T-cell (primary cell): ENCODE measurements around the gene SRF. TPM values are rescaled to one million over a fixed set of nuclear protein-coding genes. Genes with fewer than 3 reads are reported as not detected.

Experiments used
- ATAC-seq, 4 experiments: fragments of 200-7000 bp in 3 of 4; fragments of 150-1000 bp in 1 of 4; cut with Tn5 transposase; replicated peaks in 1 of 4; 1 replicate in 3 of 4; 2 replicates in 1 of 4; pipeline ENCODE4 v1.10.0; 2021; ENCODE audit warnings: moderate library complexity in 3 of 4, mild to moderate bottlenecking in 2 of 4, moderate number of reproducible peaks in 1 of 4
- CTCF ChIA-PET, 2 donors: fragments of 300-600 bp; sonication (Branson Sonifier 250); formaldehyde crosslinking; loops; one replicate each; lab custom pipeline; 2022; ENCODE audit warnings: antibody characterized with exemption in 2 of 2; lab: Charles Lee
- POLR2A ChIA-PET, 2 donors: fragments of 300-600 bp; sonication (Branson Sonifier 250); formaldehyde crosslinking; loops; one replicate each; lab custom pipeline; 2022; ENCODE audit warnings: antibody characterized with exemption in 2 of 2; lab: Charles Lee
- DNase-seq, 35 experiments: peaks; one replicate each; pipeline versions ENCODE4 v3.0.0 to v3.0.0-alpha.2; 2013 to 2023
- H3K27ac ChIP-seq: one replicate; pipeline ENCODE4 v1.5.1; 2013; ENCODE audit warnings: low read length
- H3K27me3 ChIP-seq, 2 experiments: replicated peaks in 1 of 2; 1 replicate in 1 of 2; 2 replicates in 1 of 2; pipeline versions ENCODE4 v1.6.1 to v1.7.0; 2013; ENCODE audit warnings: low read length in 1 of 2, mixed read lengths in 1 of 2; ENCODE audit not compliant: control insufficient read depth in 2 of 2, insufficient read depth in 2 of 2; ENCODE audit errors: extremely low read depth in 1 of 2
- H3K36me3 ChIP-seq, 2 donors: 1 replicate in 1 of 2; 2 replicates in 1 of 2; pipeline versions ENCODE4 v1.6.1 to v1.7.0; 2013; ENCODE audit warnings: low read length in 1 of 2; ENCODE audit not compliant: control insufficient read depth in 2 of 2, insufficient read depth in 1 of 2; ENCODE audit errors: extremely low read depth in 1 of 2
- H3K4me1 ChIP-seq, 2 experiments: 1 replicate in 1 of 2; 2 replicates in 1 of 2; pipeline versions ENCODE4 v1.6.1 to v1.7.0; 2013; ENCODE audit warnings: low read length in 2 of 2, mixed read lengths in 1 of 2; ENCODE audit not compliant: insufficient read depth in 2 of 2, control insufficient read depth in 1 of 2; ENCODE audit errors: extremely low read depth in 1 of 2
- H3K4me3 ChIP-seq, 2 donors: 1 replicate in 1 of 2; 2 replicates in 1 of 2; pipeline versions ENCODE4 v1.5.1 to v1.7.0; 2013; ENCODE audit warnings: mild to moderate bottlenecking in 2 of 2, low read length in 1 of 2, moderate library complexity in 1 of 2; ENCODE audit not compliant: control insufficient read depth in 1 of 2; ENCODE audit errors: extremely low read depth in 1 of 2
- H3K9me3 ChIP-seq: 2 replicates; pipeline ENCODE4 v1.7.0; 2013
- H3K27ac Mint-ChIP-seq, 2 donors: one replicate each; pipeline ENCODE4 v1.8.0; 2020 to 2021; ENCODE audit warnings: mild to moderate bottlenecking in 2 of 2, mixed read lengths in 2 of 2
- H3K27me3 Mint-ChIP-seq, 2 donors: one replicate each; pipeline ENCODE4 v1.8.0; 2021 to 2022; ENCODE audit warnings: mixed read lengths in 2 of 2
- H3K36me3 Mint-ChIP-seq: one replicate; pipeline ENCODE4 v1.8.0; 2021; ENCODE audit warnings: mixed read lengths
- H3K4me1 Mint-ChIP-seq, 3 donors: one replicate each; pipeline ENCODE4 v1.8.0; 2020 to 2022; ENCODE audit warnings: mixed read lengths in 3 of 3, mild to moderate bottlenecking in 1 of 3
- H3K4me3 Mint-ChIP-seq, 3 donors: one replicate each; pipeline ENCODE4 v1.8.0; 2020 to 2022; ENCODE audit warnings: mild to moderate bottlenecking in 3 of 3, mixed read lengths in 3 of 3, moderate library complexity in 3 of 3
- H3K9me3 Mint-ChIP-seq, 3 donors: one replicate each; pipeline ENCODE4 v1.8.0; 2020 to 2022; ENCODE audit warnings: mixed read lengths in 3 of 3
- WGBS: methylation state at CpG from one replicate; pipeline ENCODE4 v1.1.5; 2013; ENCODE audit warnings: missing lambda C conversion rate; ENCODE audit not compliant: insufficient coverage; 5-methylcytosine and 5-hydroxymethylcytosine counted together
- total RNA-seq, 35 experiments: library from RNA in 6 of 35; stranded (reverse) in 6 of 35; fragments of 120-200 nt in 1 of 35; gene quantifications; one replicate each; pipeline versions ENCODE4 v1.2.1 to v1.2.4 and lab custom pipeline; 2013 to 2026

SRF gene
- total RNA-seq: 10 to 100 TPM; 19.6 to 34.1 (median 33.7) TPM
- 16.4 TPM for total RNA-seq (2013)
- total RNA-seq (lab: John Stamatoyannopoulos, UW): 54.9 to 180 (median 67.0) reads per million in 29 experiments

GRCh38 chr6:43170931-43171706 lies at the start of gene SRF:
Gene SRF, plus strand, starts transcription at chr6:43171269. Its CDS starts 388 bp downstream, at chr6:43171657.
- under 1% methylated on average over 79 of the region's 83 CpGs for WGBS
- Histone ChIP-seq H3K4me1 (peaks cover 26 to 47% of the 10 kb centered on the region in 2 experiments), H3K4me3 (peak within 1 kb of the TSS; percentile 78 to 80)

GRCh38 chr6:43122146-43122545 lies 48.9 kb upstream of the SRF start:
- Histone ChIP-seq H3K4me3 (no peak overlapping the region), H3K36me3 (no peaks in the 10 kb centered on the region), H3K4me1 (no peaks in the 10 kb centered on the region), H3K9me3 (no peaks in the 10 kb centered on the region), H3K27me3 (peaks cover 0 to 42% of the 10 kb centered on the region in 2 experiments), H3K27ac (no peak overlapping the region)
- peaks cover 0 to 6% of the 10 kb centered on the region in 2 donors for H3K27me3 Mint-ChIP-seq
- POLR2A ChIA-PET: no interaction called here
- no peaks in the 10 kb centered on the region for H3K9me3 Mint-ChIP-seq
- 100% methylated on average over 1 of the region's 2 CpGs for whole genome bisulfite sequencing
- no peaks in the 10 kb centered on the region for H3K36me3 Mint-ChIP-seq
- H3K4me3 Mint-ChIP-seq: no peak overlapping the region
- CTCF ChIA-PET: no interaction called here
- no peak overlapping the region for H3K27ac Mint-ChIP-seq
- no peak for DNase-seq
- no peak for ATAC-seq
- no peaks in the 10 kb centered on the region for H3K4me1 Mint-ChIP-seq

More at GRCh38 chr6:43170931-43171706, at the start of gene SRF:
- Histone ChIP-seq H3K27ac (peak within 1 kb of the TSS; percentile 80), H3K27me3 (peaks cover 0 to 6% of the 10 kb centered on the region in 2 experiments), H3K9me3 (no peaks in the 10 kb centered on the region), H3K36me3 (peaks cover 4 to 13% of the 10 kb centered on the region in 2 donors)
- peak within 1 kb of the TSS; percentile 91 to 98 for H3K27ac Mint-ChIP-seq
- no peaks in the 10 kb centered on the region for H3K9me3 Mint-ChIP-seq
- H3K36me3 Mint-ChIP-seq: peaks cover 5% of the 10 kb centered on the region
- H3K27me3 Mint-ChIP-seq: no peaks in the 10 kb centered on the region
- CTCF ChIA-PET: interaction anchor here in 1 of 2 donors (1.0 kb wide), 1 partner anchor 20 kb away, joined by 3 read pairs; no protein-coding TSS in a partner anchor
- DNase-seq: peak; percentile 95 to 99 (median 99)
- peaks cover 41 to 48% (median 43%) of the 10 kb centered on the region in 3 donors for H3K4me1 Mint-ChIP-seq
- H3K4me3 Mint-ChIP-seq: peak within 1 kb of the TSS; percentile 88 to 93 (median 92)
- ATAC-seq: peak; percentile 77 to 84 (median 79)
- POLR2A ChIA-PET: no interaction called here

GRCh38 chr6:43123461-43124314 lies 47.4 kb upstream of the SRF start:
- H3K36me3 ChIP-seq: no peaks in the 10 kb centered on the region
- H3K4me3 ChIP-seq: no peak overlapping the region
- no peaks in the 10 kb centered on the region for H3K4me1 ChIP-seq
- H3K4me1 Mint-ChIP-seq: no peaks in the 10 kb centered on the region
- no peak overlapping the region for H3K27ac Mint-ChIP-seq
- no peaks in the 10 kb centered on the region for H3K9me3 ChIP-seq
- H3K36me3 Mint-ChIP-seq: no peaks in the 10 kb centered on the region
- ATAC-seq: no peak
- peaks cover 0 to 6% of the 10 kb centered on the region in 2 donors for H3K27me3 Mint-ChIP-seq
- DNase-seq: no peak
- no peaks in the 10 kb centered on the region for H3K9me3 Mint-ChIP-seq
- H3K4me3 Mint-ChIP-seq: no peak overlapping the region
- H3K27ac ChIP-seq: no peak overlapping the region
- peaks cover 0 to 45% of the 10 kb centered on the region in 2 experiments for H3K27me3 ChIP-seq
- CTCF ChIA-PET: no interaction called here
- WGBS: 87% methylated on average over 24 of the region's 25 CpGs
- POLR2A ChIA-PET: no interaction called here

- Mint-ChIP-seq H3K4me3 (no peak overlapping the region), H3K4me1 (no peaks in the 10 kb centered on the region), H3K27me3 (peaks cover 0 to 6% of the 10 kb centered on the region in 2 donors), H3K36me3 (no peaks in the 10 kb centered on the region), H3K27ac (no peak overlapping the region), H3K9me3 (no peaks in the 10 kb centered on the region)
- no peaks in the 10 kb centered on the region for H3K9me3 ChIP-seq
- H3K27me3 ChIP-seq: peaks cover 0 to 47% of the 10 kb centered on the region in 2 experiments
- H3K4me3 ChIP-seq: no peak overlapping the region
- WGBS: 100% methylated on average over 1 of the region's 6 CpGs
- H3K4me1 ChIP-seq: no peaks in the 10 kb centered on the region
- H3K27ac ChIP-seq: no peak overlapping the region
- DNase-seq (no peak), ATAC-seq (no peak)
- ChIA-PET CTCF (no interaction called here), POLR2A (no interaction called here)
- no peaks in the 10 kb centered on the region for H3K36me3 ChIP-seq
Observed at GRCh38 chr6:43124481-43124880, 46.6 kb upstream of the SRF start.

- POLR2A ChIA-PET: interaction anchor here in 1 of 2 donors (0.7 kb wide), 1 partner anchor 252 kb away, joined by 3 read pairs; no protein-coding TSS in a partner anchor
- CTCF ChIA-PET: no interaction called here
- Histone ChIP-seq H3K4me1 (no peaks in the 10 kb centered on the region), H3K9me3 (no peaks in the 10 kb centered on the region), H3K27me3 (peaks cover 0 to 46% of the 10 kb centered on the region in 2 experiments), H3K27ac (no peak overlapping the region), H3K4me3 (no peak overlapping the region), H3K36me3 (no peaks in the 10 kb centered on the region)
- no peak overlapping the region for H3K4me3 Mint-ChIP-seq
- no peak overlapping the region for H3K27ac Mint-ChIP-seq
- ATAC-seq: no peak
- H3K27me3 Mint-ChIP-seq: peaks cover 0 to 6% of the 10 kb centered on the region in 2 donors
- no peaks in the 10 kb centered on the region for H3K4me1 Mint-ChIP-seq
- 94% methylated on average over 2 of the region's 6 CpGs for WGBS
- no peaks in the 10 kb centered on the region for H3K9me3 Mint-ChIP-seq
- DNase-seq: no peak
- H3K36me3 Mint-ChIP-seq: no peaks in the 10 kb centered on the region
Observed at GRCh38 chr6:43125119-43125518, 46.0 kb upstream of the SRF start.

- Histone ChIP-seq H3K4me3 (no peak overlapping the region), H3K9me3 (no peaks in the 10 kb centered on the region), H3K36me3 (no peaks in the 10 kb centered on the region), H3K27ac (no peak overlapping the region), H3K27me3 (peaks cover 0 to 43% of the 10 kb centered on the region in 2 experiments), H3K4me1 (no peaks in the 10 kb centered on the region)
- Mint-ChIP-seq H3K9me3 (no peaks in the 10 kb centered on the region), H3K36me3 (no peaks in the 10 kb centered on the region), H3K27ac (no peak overlapping the region), H3K4me1 (no peaks in the 10 kb centered on the region), H3K4me3 (no peak overlapping the region), H3K27me3 (peaks cover 0 to 6% of the 10 kb centered on the region in 2 donors)
- DNase-seq (no peak), ATAC-seq (no peak)
- 100% methylated on average over 1 of the region's 1 CpG for WGBS
- CTCF ChIA-PET: no interaction called here
- POLR2A ChIA-PET: interaction anchor here in 1 of 2 donors (0.7 kb wide), 1 partner anchor 252 kb away, joined by 3 read pairs; no protein-coding TSS in a partner anchor
Observed at GRCh38 chr6:43125555-43125954, 45.5 kb upstream of the SRF start.
